GM12875 (cell line): ENCODE measurements around the gene AGAP1.

Experiments used
- H3K4me3 ChIP-seq: one replicate; pipeline ENCODE4 v1.5.1; 2011; ENCODE audit warnings: low read depth, low read length, control low read depth
- CTCF ChIP-seq: IDR thresholded peaks from 2 replicates; pipeline ENCODE4 v1.5.1; 2011; ENCODE audit warnings: low read depth, mild to moderate bottlenecking, control low read depth, inconsistent platforms, low read length, moderate library complexity, borderline replicate concordance; ENCODE audit not compliant: insufficient read depth

AGAP1 gene

GRCh38 chr2:235672720-235673119, 178.9 kb downstream of the AGAP1 start:
- TF ChIP-seq CTCF, result no peak
- H3K4me3 ChIP-seq, result no peak overlapping the region

- H3K4me3 ChIP-seq, result no peak overlapping the region
- no peak for TF ChIP-seq CTCF
These were observed 180.3 kb downstream of the AGAP1 start for GRCh38 chr2:235674146-235674545.

- H3K4me3 ChIP-seq, result no peak overlapping the region
- no peak for TF ChIP-seq CTCF
These were observed 181.0 kb downstream of the AGAP1 start for GRCh38 chr2:235674812-235675211.

GRCh38 chr2:235675678-235676535, 182.1 kb downstream of the AGAP1 start:
- TF ChIP-seq CTCF, result no peak
- no peak overlapping the region for H3K4me3 ChIP-seq

GRCh38 chr2:235676536-235676799, 182.6 kb downstream of the AGAP1 start:
- H3K4me3 ChIP-seq, result no peak overlapping the region
- no peak for TF ChIP-seq CTCF

GRCh38 chr2:235677276-235677788, 183.5 kb downstream of the AGAP1 start:
- TF ChIP-seq CTCF, result no peak
- no peak overlapping the region for H3K4me3 ChIP-seq

GRCh38 chr2:235677937-235678336, 184.1 kb downstream of the AGAP1 start:
- no peak for TF ChIP-seq CTCF

More at GRCh38 chr2:235677937-235678336, 184.1 kb downstream of the AGAP1 start:
- H3K4me3 ChIP-seq, result no peak overlapping the region
